WTC11 (cell line): ENCODE measurements around the gene SCN9A. TPM values are rescaled to one million over a fixed set of nuclear protein-coding genes. Genes with fewer than 3 reads are reported as not detected.

Source experiments
- ATAC-seq: fragments of 200-7000 bp; cut with Tn5 transposase; 2 replicates; pipeline ENCODE4 v1.10.0; 2021; ENCODE audit warnings: mild to moderate bottlenecking, moderate library complexity
- CTCF ChIA-PET: fragments of 300-600 bp; sonication (Branson Sonifier 250); formaldehyde crosslinking; loops from one replicate; lab custom pipeline; 2021; ENCODE audit warnings: antibody characterized with exemption; lab: Charles Lee
- POLR2A ChIA-PET: fragments of 350-600 bp; sonication (Branson Sonifier 250); formaldehyde crosslinking; loops from one replicate; lab custom pipeline; 2021; ENCODE audit warnings: antibody characterized with exemption; lab: Charles Lee
- DNase-seq: peaks from one replicate; pipeline ENCODE4 v3.0.0; 2021; ENCODE audit warnings: low spot score
- H3K27ac Mint-ChIP-seq: 2 replicates; pipeline ENCODE4 v1.8.0; 2021; ENCODE audit warnings: mixed read lengths
- H3K27me3 Mint-ChIP-seq: 2 replicates; pipeline ENCODE4 v1.8.0; 2021; ENCODE audit warnings: low read depth, mild to moderate bottlenecking, moderate library complexity, mixed read lengths
- H3K36me3 Mint-ChIP-seq: 2 replicates; pipeline ENCODE4 v1.8.0; 2021; ENCODE audit warnings: mixed read lengths
- H3K4me1 Mint-ChIP-seq: 2 replicates; pipeline ENCODE4 v1.8.0; 2022; ENCODE audit warnings: mixed read lengths
- H3K4me3 Mint-ChIP-seq: 2 replicates; pipeline ENCODE4 v1.8.0; 2021; ENCODE audit warnings: mild to moderate bottlenecking, moderate library complexity, mixed read lengths
- H3K9me3 Mint-ChIP-seq: 2 replicates; pipeline ENCODE4 v1.8.0; 2021; ENCODE audit warnings: mixed read lengths
- EMX1 ChIP-seq: fragments of 250-450 bp; sonication (Bioruptor Pico); IDR thresholded peaks from 2 replicates; pipeline ENCODE4 v1.8.0; 2021; ENCODE audit warnings: mild to moderate bottlenecking
- GTF2I ChIP-seq: fragments of 250-450 bp; sonication (Bioruptor Pico); conservative IDR thresholded peaks from 2 replicates; pipeline ENCODE4 v1.4.0; 2021; ENCODE audit warnings: mild to moderate bottlenecking
- KAT7 ChIP-seq: sonication (generic); formaldehyde crosslinking; IDR thresholded peaks from 2 replicates; pipeline ENCODE4 v1.8.1; 2023; ENCODE audit warnings: missing genetic modification reagents, mild to moderate bottlenecking, borderline replicate concordance
- MXD4 ChIP-seq: fragments of 250-450 bp; sonication (Bioruptor Pico); IDR thresholded peaks from 2 replicates; pipeline ENCODE4 v1.8.0; 2021; ENCODE audit warnings: mild to moderate bottlenecking, moderate library complexity, borderline replicate concordance
- SMAD3 ChIP-seq: sonication (generic); formaldehyde crosslinking; IDR thresholded peaks from 2 replicates; pipeline ENCODE4 v1.8.0; 2022; ENCODE audit warnings: missing genetic modification reagents, mild to moderate bottlenecking, borderline replicate concordance
- TEAD1 ChIP-seq: sonication (generic); formaldehyde crosslinking; IDR thresholded peaks from 2 replicates; pipeline ENCODE4 v1.8.0; 2022; ENCODE audit warnings: mild to moderate bottlenecking, missing genetic modification reagents
- ZBTB21 ChIP-seq: sonication (generic); formaldehyde crosslinking; IDR thresholded peaks from 2 replicates; pipeline ENCODE4 v1.8.1; 2023; ENCODE audit warnings: mild to moderate bottlenecking, missing genetic modification reagents, borderline replicate concordance
- ZNF219 ChIP-seq: sonication (generic); formaldehyde crosslinking; IDR thresholded peaks from 2 replicates; pipeline ENCODE4 v1.8.0; 2023; ENCODE audit warnings: missing genetic modification reagents, mild to moderate bottlenecking, borderline replicate concordance
- ZNF232 ChIP-seq: sonication (generic); formaldehyde crosslinking; IDR thresholded peaks from 2 replicates; pipeline ENCODE4 v1.8.0; 2022; ENCODE audit warnings: mild to moderate bottlenecking, missing genetic modification reagents
- ZNF317 ChIP-seq: sonication (generic); formaldehyde crosslinking; IDR thresholded peaks from 2 replicates; pipeline ENCODE4 v1.8.1; 2023; ENCODE audit warnings: low read depth, mild to moderate bottlenecking, moderate library complexity, missing genetic modification reagents, borderline replicate concordance
- ZNF396 ChIP-seq: fragments of 250-450 bp; sonication (Bioruptor Pico); IDR thresholded peaks from 2 replicates; pipeline ENCODE4 v1.8.0; 2021; ENCODE audit warnings: mild to moderate bottlenecking, moderate library complexity, borderline replicate concordance
- total RNA-seq: library from RNA; stranded (reverse); gene quantifications from 3 replicates; pipeline ENCODE4 v1.2.3, GENCODE V29; 2021
- TF ChIP-seq, protein P1 (sequence below): sonication (generic); formaldehyde crosslinking; IDR thresholded peaks from 2 replicates; pipeline ENCODE4 v1.8.1; 2022; ENCODE audit warnings: low read depth, missing genetic modification reagents, borderline replicate concordance
- TF ChIP-seq, protein P2 (sequence below): fragments of 250-450 bp; sonication (Bioruptor Pico); IDR thresholded peaks from 2 replicates; pipeline ENCODE4 v1.8.0; 2021; ENCODE audit warnings: mild to moderate bottlenecking
- TF ChIP-seq, protein P3 (sequence below): sonication (generic); formaldehyde crosslinking; IDR thresholded peaks from 2 replicates; pipeline ENCODE4 v1.8.1; 2023; ENCODE audit warnings: mild to moderate bottlenecking, missing genetic modification reagents, moderate library complexity
- TF ChIP-seq, protein P4 (sequence below): sonication (generic); formaldehyde crosslinking; IDR thresholded peaks from 2 replicates; pipeline ENCODE4 v1.8.0; 2022; ENCODE audit warnings: mild to moderate bottlenecking, missing genetic modification reagents
- TF ChIP-seq, protein P5 (sequence below): sonication (generic); formaldehyde crosslinking; conservative IDR thresholded peaks from 2 replicates; pipeline ENCODE4 v1.8.1; 2023; ENCODE audit warnings: mild to moderate bottlenecking, low read depth, missing genetic modification reagents, moderate library complexity
- TF ChIP-seq, protein P6 (sequence below): sonication (generic); formaldehyde crosslinking; IDR thresholded peaks from 2 replicates; pipeline ENCODE4 v1.8.1; 2023; ENCODE audit warnings: mild to moderate bottlenecking, missing genetic modification reagents

The SCN9A gene
- total RNA-seq, 1 experiment from 2014 or later = 7.3 TPM

DNA sequence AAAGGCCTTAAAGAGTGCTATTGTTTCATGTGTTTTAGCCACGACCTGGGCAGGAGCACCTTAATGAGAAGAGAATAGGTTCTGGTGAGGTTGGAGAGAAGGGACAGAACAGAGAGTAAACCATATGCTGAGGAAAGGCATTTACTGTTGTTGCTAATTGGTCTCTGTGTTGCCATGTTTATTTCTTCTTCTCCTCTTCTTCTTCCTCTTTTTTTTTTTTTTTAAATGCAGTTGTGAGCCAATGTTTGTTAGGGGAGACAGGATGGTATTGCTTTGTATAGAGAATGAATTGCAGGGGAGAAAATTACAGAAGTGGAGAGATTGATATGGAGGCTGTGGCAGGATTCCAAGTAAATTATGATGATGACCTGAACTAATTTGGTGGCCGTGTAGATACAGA is 2.6 kb downstream of the SCN9A start (continued):
- TF ChIP-seq, protein P1, sequence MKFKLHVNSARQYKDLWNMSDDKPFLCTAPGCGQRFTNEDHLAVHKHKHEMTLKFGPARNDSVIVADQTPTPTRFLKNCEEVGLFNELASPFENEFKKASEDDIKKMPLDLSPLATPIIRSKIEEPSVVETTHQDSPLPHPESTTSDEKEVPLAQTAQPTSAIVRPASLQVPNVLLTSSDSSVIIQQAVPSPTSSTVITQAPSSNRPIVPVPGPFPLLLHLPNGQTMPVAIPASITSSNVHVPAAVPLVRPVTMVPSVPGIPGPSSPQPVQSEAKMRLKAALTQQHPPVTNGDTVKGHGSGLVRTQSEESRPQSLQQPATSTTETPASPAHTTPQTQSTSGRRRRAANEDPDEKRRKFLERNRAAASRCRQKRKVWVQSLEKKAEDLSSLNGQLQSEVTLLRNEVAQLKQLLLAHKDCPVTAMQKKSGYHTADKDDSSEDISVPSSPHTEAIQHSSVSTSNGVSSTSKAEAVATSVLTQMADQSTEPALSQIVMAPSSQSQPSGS (CRISPR knock-in tag) = no peak
- TF ChIP-seq ZNF232 (CRISPR knock-in tag) = no peak
- TF ChIP-seq TEAD1 = no peak

DNA sequence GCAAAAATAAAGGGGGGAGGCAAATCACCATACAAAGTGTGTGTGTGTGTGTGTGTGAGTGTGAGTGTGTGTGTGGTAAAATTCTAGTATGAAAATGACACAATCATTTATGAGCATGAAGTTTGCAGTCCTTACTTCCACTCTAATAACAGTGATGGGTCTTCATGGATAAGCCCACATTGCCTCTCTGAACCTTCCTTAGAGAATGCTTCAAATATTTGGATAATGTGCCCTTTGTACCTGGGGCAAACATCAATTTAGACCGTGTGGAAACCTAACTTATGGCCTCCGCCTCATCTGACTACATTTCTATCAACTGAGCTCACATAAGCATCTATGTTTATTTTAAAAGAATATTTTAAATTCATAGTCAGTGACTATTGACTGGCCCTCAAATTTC is 3.7 kb downstream of the SCN9A start:
- no peak overlapping the region for H3K4me3 Mint-ChIP-seq
- no peak for ATAC-seq
- H3K27me3 Mint-ChIP-seq = no peaks in the 10 kb centered on the region
- H3K27ac Mint-ChIP-seq = no peak overlapping the region
- peaks cover 38% of the 10 kb centered on the region for H3K4me1 Mint-ChIP-seq
- POLR2A ChIA-PET = no interaction called here
- H3K9me3 Mint-ChIP-seq = no peaks in the 10 kb centered on the region
- TF ChIP-seq, protein P2, sequence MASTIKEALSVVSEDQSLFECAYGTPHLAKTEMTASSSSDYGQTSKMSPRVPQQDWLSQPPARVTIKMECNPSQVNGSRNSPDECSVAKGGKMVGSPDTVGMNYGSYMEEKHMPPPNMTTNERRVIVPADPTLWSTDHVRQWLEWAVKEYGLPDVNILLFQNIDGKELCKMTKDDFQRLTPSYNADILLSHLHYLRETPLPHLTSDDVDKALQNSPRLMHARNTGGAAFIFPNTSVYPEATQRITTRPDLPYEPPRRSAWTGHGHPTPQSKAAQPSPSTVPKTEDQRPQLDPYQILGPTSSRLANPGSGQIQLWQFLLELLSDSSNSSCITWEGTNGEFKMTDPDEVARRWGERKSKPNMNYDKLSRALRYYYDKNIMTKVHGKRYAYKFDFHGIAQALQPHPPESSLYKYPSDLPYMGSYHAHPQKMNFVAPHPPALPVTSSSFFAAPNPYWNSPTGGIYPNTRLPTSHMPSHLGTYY = no peak
- TF ChIP-seq, protein P3, sequence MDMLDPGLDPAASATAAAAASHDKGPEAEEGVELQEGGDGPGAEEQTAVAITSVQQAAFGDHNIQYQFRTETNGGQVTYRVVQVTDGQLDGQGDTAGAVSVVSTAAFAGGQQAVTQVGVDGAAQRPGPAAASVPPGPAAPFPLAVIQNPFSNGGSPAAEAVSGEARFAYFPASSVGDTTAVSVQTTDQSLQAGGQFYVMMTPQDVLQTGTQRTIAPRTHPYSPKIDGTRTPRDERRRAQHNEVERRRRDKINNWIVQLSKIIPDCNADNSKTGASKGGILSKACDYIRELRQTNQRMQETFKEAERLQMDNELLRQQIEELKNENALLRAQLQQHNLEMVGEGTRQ (CRISPR knock-in tag) = no peak
- TF ChIP-seq ZNF317 (CRISPR knock-in tag) (no peak), SMAD3 (CRISPR knock-in tag) (no peak), EMX1 (CRISPR knock-in tag) (no peak), ZBTB21 (CRISPR knock-in tag) (no peak), ZNF219 (CRISPR knock-in tag) (no peak), GTF2I (CRISPR knock-in tag) (no peak), KAT7 (CRISPR knock-in tag) (no peak), MXD4 (no peak), ZNF396 (CRISPR knock-in tag) (no peak)
- TF ChIP-seq, protein P4, sequence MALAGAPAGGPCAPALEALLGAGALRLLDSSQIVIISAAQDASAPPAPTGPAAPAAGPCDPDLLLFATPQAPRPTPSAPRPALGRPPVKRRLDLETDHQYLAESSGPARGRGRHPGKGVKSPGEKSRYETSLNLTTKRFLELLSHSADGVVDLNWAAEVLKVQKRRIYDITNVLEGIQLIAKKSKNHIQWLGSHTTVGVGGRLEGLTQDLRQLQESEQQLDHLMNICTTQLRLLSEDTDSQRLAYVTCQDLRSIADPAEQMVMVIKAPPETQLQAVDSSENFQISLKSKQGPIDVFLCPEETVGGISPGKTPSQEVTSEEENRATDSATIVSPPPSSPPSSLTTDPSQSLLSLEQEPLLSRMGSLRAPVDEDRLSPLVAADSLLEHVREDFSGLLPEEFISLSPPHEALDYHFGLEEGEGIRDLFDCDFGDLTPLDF (CRISPR knock-in tag) = no peak
- TF ChIP-seq, protein P5, sequence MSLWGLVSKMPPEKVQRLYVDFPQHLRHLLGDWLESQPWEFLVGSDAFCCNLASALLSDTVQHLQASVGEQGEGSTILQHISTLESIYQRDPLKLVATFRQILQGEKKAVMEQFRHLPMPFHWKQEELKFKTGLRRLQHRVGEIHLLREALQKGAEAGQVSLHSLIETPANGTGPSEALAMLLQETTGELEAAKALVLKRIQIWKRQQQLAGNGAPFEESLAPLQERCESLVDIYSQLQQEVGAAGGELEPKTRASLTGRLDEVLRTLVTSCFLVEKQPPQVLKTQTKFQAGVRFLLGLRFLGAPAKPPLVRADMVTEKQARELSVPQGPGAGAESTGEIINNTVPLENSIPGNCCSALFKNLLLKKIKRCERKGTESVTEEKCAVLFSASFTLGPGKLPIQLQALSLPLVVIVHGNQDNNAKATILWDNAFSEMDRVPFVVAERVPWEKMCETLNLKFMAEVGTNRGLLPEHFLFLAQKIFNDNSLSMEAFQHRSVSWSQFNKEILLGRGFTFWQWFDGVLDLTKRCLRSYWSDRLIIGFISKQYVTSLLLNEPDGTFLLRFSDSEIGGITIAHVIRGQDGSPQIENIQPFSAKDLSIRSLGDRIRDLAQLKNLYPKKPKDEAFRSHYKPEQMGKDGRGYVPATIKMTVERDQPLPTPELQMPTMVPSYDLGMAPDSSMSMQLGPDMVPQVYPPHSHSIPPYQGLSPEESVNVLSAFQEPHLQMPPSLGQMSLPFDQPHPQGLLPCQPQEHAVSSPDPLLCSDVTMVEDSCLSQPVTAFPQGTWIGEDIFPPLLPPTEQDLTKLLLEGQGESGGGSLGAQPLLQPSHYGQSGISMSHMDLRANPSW (CRISPR knock-in tag) = no peak
- no peaks in the 10 kb centered on the region for H3K36me3 Mint-ChIP-seq
- DNase-seq = no peak
- CTCF ChIA-PET = no interaction called here

DNA sequence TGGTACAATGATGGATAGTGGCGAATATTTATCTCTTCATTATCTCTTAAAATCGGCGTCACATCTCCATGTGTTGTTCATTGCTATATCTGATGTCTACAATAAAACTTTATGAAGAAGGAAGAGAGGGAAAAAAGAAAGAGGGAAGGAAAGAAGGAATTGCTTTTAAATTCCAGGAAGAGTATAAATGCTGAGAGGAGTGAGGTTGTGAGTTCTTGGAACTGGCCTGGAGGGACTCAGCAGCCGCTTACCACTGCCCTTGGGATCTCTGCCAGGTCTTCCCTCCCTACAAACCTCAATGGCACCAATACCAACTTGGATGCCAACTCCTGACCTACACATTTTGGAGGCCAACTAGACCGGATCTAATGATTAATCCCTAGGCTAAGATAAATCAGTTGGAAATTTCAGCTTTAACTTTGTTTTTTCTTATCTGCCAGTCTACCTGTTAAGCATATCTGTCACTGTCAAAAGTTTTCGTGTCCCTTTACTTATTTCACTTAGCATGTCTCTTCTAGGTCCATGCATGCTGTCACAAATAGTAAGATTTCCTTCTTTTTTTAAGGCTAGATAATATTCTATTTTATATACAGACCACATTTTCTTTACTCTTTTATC is 9.8 kb downstream of the SCN9A start:
- peaks cover 9% of the 10 kb centered on the region for H3K4me1 Mint-ChIP-seq
- H3K4me3 Mint-ChIP-seq = no peak overlapping the region
- POLR2A ChIA-PET = no interaction called here
- TF ChIP-seq, protein P6, sequence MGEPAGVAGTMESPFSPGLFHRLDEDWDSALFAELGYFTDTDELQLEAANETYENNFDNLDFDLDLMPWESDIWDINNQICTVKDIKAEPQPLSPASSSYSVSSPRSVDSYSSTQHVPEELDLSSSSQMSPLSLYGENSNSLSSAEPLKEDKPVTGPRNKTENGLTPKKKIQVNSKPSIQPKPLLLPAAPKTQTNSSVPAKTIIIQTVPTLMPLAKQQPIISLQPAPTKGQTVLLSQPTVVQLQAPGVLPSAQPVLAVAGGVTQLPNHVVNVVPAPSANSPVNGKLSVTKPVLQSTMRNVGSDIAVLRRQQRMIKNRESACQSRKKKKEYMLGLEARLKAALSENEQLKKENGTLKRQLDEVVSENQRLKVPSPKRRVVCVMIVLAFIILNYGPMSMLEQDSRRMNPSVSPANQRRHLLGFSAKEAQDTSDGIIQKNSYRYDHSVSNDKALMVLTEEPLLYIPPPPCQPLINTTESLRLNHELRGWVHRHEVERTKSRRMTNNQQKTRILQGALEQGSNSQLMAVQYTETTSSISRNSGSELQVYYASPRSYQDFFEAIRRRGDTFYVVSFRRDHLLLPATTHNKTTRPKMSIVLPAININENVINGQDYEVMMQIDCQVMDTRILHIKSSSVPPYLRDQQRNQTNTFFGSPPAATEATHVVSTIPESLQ = no peak
- TF ChIP-seq, protein P2 = no peak
- TF ChIP-seq, all 79 proteins: peak for 0
- Mint-ChIP-seq H3K27me3 (no peaks in the 10 kb centered on the region), H3K27ac (no peak overlapping the region), H3K9me3 (no peaks in the 10 kb centered on the region), H3K36me3 (no peaks in the 10 kb centered on the region)
- 0 out of 2 replicates have a peak, but pooled peaks have one; percentile 22 for ATAC-seq
- DNase-seq = no peak
- CTCF ChIA-PET = no interaction called here
